Suprapubic skin (tissue), 4 donors: Measurements from ENCODE around the gene CFAP74.

Experiments
- EP300 ChIP-seq: sonication (generic); formaldehyde crosslinking; IDR thresholded peaks from one replicate; pipeline ENCODE4 v1.6.1; 2017; ENCODE audit warnings: antibody characterized with exemption
- POLR2A ChIP-seq, 2 donors: fragments of 450-650 bp; IDR thresholded peaks; one replicate each; pipeline ENCODE4 v1.6.1; 2017; ENCODE audit warnings: antibody characterized with exemption in 2 of 2, mild to moderate bottlenecking in 2 of 2, moderate library complexity in 2 of 2
- POLR2AphosphoS5 ChIP-seq, 3 donors: sonication (generic); formaldehyde crosslinking; IDR thresholded peaks; one replicate each; pipeline ENCODE4 v1.6.1; 2017; ENCODE audit warnings: antibody characterized with exemption in 3 of 3
- TF ChIP-seq, protein P1 (sequence below), 2 donors: fragments of 200-600 bp in 1 of 2; fragments of 450-650 bp in 1 of 2; sonication (generic) in 1 of 2; IDR thresholded peaks; one replicate each; pipeline ENCODE4 v1.5.1; 2016 to 2019; ENCODE audit warnings: antibody characterized with exemption in 2 of 2, mild to moderate bottlenecking in 1 of 2, moderate library complexity in 1 of 2

DNA sequence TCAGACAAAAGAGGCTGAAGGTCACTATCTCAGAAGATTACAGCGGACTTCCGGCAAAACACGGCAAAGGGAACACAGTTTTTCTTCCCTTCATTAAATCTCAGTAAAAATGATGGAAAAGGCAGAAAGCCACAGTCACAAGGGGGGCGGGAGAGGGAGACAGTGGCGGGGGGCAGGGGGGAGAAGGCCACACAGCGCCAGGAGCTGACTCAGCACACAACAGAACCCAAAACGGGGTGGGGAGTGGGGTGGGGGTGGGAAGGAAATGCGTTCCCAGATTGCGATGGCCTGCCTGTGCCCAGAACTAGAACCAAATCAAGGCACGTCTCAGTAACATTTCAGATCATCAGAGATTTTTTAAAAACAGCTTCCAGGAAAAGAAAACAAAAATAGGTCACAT lies 13.4 kb downstream of the CFAP74 start:
- TF ChIP-seq, protein P1, sequence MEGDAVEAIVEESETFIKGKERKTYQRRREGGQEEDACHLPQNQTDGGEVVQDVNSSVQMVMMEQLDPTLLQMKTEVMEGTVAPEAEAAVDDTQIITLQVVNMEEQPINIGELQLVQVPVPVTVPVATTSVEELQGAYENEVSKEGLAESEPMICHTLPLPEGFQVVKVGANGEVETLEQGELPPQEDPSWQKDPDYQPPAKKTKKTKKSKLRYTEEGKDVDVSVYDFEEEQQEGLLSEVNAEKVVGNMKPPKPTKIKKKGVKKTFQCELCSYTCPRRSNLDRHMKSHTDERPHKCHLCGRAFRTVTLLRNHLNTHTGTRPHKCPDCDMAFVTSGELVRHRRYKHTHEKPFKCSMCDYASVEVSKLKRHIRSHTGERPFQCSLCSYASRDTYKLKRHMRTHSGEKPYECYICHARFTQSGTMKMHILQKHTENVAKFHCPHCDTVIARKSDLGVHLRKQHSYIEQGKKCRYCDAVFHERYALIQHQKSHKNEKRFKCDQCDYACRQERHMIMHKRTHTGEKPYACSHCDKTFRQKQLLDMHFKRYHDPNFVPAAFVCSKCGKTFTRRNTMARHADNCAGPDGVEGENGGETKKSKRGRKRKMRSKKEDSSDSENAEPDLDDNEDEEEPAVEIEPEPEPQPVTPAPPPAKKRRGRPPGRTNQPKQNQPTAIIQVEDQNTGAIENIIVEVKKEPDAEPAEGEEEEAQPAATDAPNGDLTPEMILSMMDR (IDR thresholded peaks at IDR 0.05) = no peak
- TF ChIP-seq EP300 (no peak), POLR2AphosphoS5 (IDR thresholded peaks at IDR 0.05) (no peak), POLR2A (IDR thresholded peaks at IDR 0.05) (no peak)
